BE2C (cell line): ENCODE data around the gene PRR20G.

ENCODE experiments used
- DNase-seq: peaks from one replicate; pipeline ENCODE4 v3.0.0-alpha.2; 2020
- H3K27me3 ChIP-seq: fragments of 250-450 bp; sonication (Bioruptor Pico); 2 replicates; pipeline ENCODE4 v1.5.1; 2020; ENCODE audit warnings: mild to moderate bottlenecking
- H3K36me3 ChIP-seq: fragments of 250-450 bp; sonication (Bioruptor Pico); 2 replicates; pipeline ENCODE4 v1.5.1; 2020; ENCODE audit warnings: mild to moderate bottlenecking
- H3K4me1 ChIP-seq: fragments of 250-450 bp; sonication (Bioruptor Pico); 2 replicates; pipeline ENCODE4 v1.5.1; 2020
- H3K4me3 ChIP-seq: 2 replicates; pipeline ENCODE4 v1.5.1; 2011; ENCODE audit warnings: low read depth, low read length
- H3K9me3 ChIP-seq: fragments of 250-450 bp; sonication (Bioruptor Pico); 2 replicates; pipeline ENCODE4 v1.5.1; 2020
- CTCF ChIP-seq: IDR thresholded peaks from 2 replicates; pipeline ENCODE4 v1.5.1; 2012; ENCODE audit warnings: mild to moderate bottlenecking, low read depth, low read length

The PRR20G gene

GRCh38 chr3:127254730-127255129 lies 33.1 kb downstream of the PRR20G start:
- H3K9me3 ChIP-seq, result no peaks in the 10 kb centered on the region
- H3K27me3 ChIP-seq, result no peaks in the 10 kb centered on the region
- H3K4me3 ChIP-seq, result no peak overlapping the region
- no peaks in the 10 kb centered on the region for H3K36me3 ChIP-seq
- H3K4me1 ChIP-seq, result peaks cover 7% of the 10 kb centered on the region
- peak; percentile 30 for DNase-seq
- TF ChIP-seq CTCF, result peak; percentile 61

- no peaks in the 10 kb centered on the region for H3K36me3 ChIP-seq
- H3K27me3 ChIP-seq, result no peaks in the 10 kb centered on the region
- no peak overlapping the region for H3K4me3 ChIP-seq
- no peaks in the 10 kb centered on the region for H3K9me3 ChIP-seq
- TF ChIP-seq CTCF, result no peak
- H3K4me1 ChIP-seq, result peaks cover 7% of the 10 kb centered on the region
- DNase-seq, result no peak
These were observed 33.7 kb downstream of the PRR20G start for GRCh38 chr3:127254033-127254644.

- no peak for DNase-seq
- Histone ChIP-seq H3K36me3 (no peaks in the 10 kb centered on the region), H3K4me3 (no peak overlapping the region), H3K4me1 (peaks cover 7% of the 10 kb centered on the region), H3K9me3 (no peaks in the 10 kb centered on the region), H3K27me3 (no peaks in the 10 kb centered on the region)
- TF ChIP-seq CTCF, result no peak
These were observed 34.4 kb downstream of the PRR20G start for GRCh38 chr3:127253491-127253890.

- DNase-seq, result no peak
- Histone ChIP-seq H3K27me3 (no peaks in the 10 kb centered on the region), H3K36me3 (no peaks in the 10 kb centered on the region), H3K4me1 (peaks cover 7% of the 10 kb centered on the region), H3K9me3 (no peaks in the 10 kb centered on the region), H3K4me3 (no peak overlapping the region)
- no peak for TF ChIP-seq CTCF
These were observed 35.4 kb downstream of the PRR20G start for GRCh38 chr3:127252446-127252845.

GRCh38 chr3:127250032-127250431 lies 37.8 kb downstream of the PRR20G start:
- no peak overlapping the region for H3K4me3 ChIP-seq
- TF ChIP-seq CTCF, result no peak
- no peaks in the 10 kb centered on the region for H3K9me3 ChIP-seq
- no peaks in the 10 kb centered on the region for H3K36me3 ChIP-seq
- no peak for DNase-seq
- no peaks in the 10 kb centered on the region for H3K27me3 ChIP-seq
- H3K4me1 ChIP-seq, result peaks cover 7% of the 10 kb centered on the region

- Histone ChIP-seq H3K4me3 (no peak overlapping the region), H3K36me3 (no peaks in the 10 kb centered on the region), H3K9me3 (no peaks in the 10 kb centered on the region), H3K4me1 (no peaks in the 10 kb centered on the region), H3K27me3 (no peaks in the 10 kb centered on the region)
- DNase-seq, result no peak
- no peak for TF ChIP-seq CTCF
These were observed 40.6 kb downstream of the PRR20G start for GRCh38 chr3:127247292-127247691.
